GM06990 (cell line): Measurements from ENCODE around the gene PDIA2.
A peak's percentile ranks its signal among the peaks of the same experiment; 100 is the strongest.
"Not testable (repeated sequence)": the region's sequence is repeated elsewhere in the genome, so short reads cannot be mapped to it uniquely, and the experiment has no call there.

Experiments
- DNase-seq: peaks from one replicate; pipeline ENCODE4 v3.0.0-alpha.2; 2011; ENCODE audit not compliant: insufficient read length; ENCODE audit errors: extremely low read depth
- H3K27me3 ChIP-seq: replicated peaks from 2 replicates; pipeline ENCODE4 v1.6.0; 2011; ENCODE audit warnings: low read length; ENCODE audit not compliant: control insufficient read depth, insufficient read depth
- H3K36me3 ChIP-seq: 2 replicates; pipeline ENCODE4 v1.5.1; 2011; ENCODE audit warnings: low read length; ENCODE audit not compliant: control insufficient read depth, insufficient read depth
- H3K4me3 ChIP-seq: replicated peaks from 2 replicates; pipeline ENCODE4 v1.5.1; 2011; ENCODE audit warnings: low read depth, mild to moderate bottlenecking, control low read depth, low read length
- CTCF ChIP-seq: IDR thresholded peaks from 2 replicates; pipeline ENCODE4 v1.5.1; 2011; ENCODE audit warnings: low read length, control low read depth, mild to moderate bottlenecking, inconsistent platforms; ENCODE audit not compliant: insufficient read depth, poor library complexity, severe bottlenecking

Gene PDIA2

GRCh38 chr16:264440-264951 lies 18.5 kb upstream of the PDIA2 start:
- no peak overlapping the region for H3K4me3 ChIP-seq
- TF ChIP-seq CTCF: no peak
- no peaks in the 10 kb centered on the region for H3K27me3 ChIP-seq
- DNase-seq: no peak
- H3K36me3 ChIP-seq: peaks cover 13% of the 10 kb centered on the region

DNA sequence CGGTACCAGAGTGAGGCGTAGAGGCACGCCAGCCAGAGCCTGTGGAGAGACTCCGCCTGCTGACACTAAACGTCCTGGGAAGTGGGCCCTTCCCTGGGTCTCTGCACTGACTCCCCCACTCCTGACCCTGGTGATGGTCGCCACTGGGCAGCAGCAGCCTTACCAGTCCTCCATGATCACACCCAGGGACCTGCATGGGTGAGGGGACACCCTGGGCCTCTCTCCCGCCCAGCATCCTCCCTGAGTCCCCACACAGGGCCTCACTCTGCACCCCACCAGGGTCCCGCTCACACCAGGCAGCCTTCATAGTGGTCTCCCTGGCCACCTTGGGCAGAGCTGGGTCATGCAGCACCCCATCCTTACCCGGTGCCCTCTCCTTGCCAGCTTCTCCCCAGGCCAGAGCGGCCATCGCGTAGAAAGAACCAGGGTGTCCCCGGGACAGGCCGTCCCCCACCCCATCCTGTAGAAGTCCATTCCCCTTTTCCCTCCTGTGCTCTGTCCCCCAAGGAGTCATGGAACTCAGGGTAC lies 17.9 kb upstream of the PDIA2 start:
- no peak for TF ChIP-seq CTCF
- Histone ChIP-seq H3K4me3 (no peak overlapping the region), H3K27me3 (no peaks in the 10 kb centered on the region), H3K36me3 (peaks cover 10% of the 10 kb centered on the region)
- peak; percentile 6 for DNase-seq

DNA sequence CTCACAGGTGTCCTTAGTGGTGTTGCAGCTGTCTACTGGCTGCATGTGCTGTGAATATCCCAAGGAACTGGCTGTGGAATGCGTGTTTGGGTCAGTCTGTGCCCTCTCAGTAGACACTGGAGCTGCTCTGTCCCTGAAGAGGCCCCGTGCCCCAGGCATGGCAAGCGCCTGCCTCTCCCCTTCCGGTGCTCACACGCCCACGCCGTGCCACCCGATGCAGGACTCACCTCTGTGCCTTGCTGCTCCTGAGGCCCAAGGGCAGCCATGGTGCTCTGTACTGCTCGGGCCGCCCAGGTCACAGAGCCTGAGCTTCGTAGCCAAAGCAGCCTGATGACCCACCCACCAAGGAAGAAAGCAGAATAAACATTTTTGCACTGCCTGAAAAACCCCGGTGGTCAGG lies 17.3 kb upstream of the PDIA2 start:
- Histone ChIP-seq H3K27me3 (no peaks in the 10 kb centered on the region), H3K4me3 (no peak overlapping the region), H3K36me3 (peaks cover 10% of the 10 kb centered on the region)
- no peak for TF ChIP-seq CTCF
- peak; percentile 5 for DNase-seq

DNA sequence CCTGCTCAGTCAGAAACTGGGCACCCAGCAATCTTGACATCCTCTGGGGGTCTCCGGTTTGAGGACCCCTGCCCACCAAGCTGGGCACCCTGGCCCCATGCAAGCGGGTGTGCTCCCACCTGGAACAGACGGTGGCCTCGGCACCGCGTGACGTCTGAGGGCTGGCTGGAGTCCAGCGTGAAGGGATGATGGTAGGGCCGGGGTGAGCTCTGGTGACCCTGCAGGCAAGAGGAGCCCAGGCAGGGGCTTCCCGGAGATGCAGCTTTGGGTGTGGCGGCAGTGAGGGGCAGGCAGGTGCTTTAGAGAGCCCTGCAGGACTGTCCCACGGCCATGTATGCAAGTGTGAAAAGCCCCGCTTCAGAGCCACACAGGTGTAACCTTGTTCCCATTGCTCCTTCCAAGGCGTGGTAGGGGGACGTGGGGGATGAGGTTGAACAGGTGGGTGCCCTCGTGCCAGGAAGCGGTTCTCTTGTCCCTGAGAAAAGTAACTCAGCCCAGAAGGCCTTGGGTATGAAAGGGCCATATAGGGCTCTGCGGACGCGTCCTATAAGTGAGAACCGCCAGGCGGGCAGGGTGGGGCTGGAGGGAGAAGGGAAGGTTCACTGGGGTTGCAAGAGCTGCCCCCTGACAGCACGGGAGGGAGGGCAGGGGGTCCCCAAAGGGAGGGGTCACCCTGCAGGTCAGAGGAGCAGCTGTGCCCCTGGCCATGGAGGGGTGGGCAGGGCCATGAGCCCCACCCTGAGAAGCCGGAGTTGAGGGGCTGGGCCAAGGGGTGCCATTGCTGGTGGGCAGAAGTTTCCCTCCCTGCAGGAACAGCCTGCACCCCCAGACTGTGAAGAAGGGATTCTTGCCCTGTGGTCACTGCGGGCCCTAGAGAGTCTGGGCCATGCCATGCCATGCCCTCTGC lies 16.5 kb upstream of the PDIA2 start:
- H3K27me3 ChIP-seq: no peaks in the 10 kb centered on the region
- TF ChIP-seq CTCF: no peak
- no peak overlapping the region for H3K4me3 ChIP-seq
- DNase-seq: peak; percentile 6
- H3K36me3 ChIP-seq: peaks cover 10% of the 10 kb centered on the region

DNA sequence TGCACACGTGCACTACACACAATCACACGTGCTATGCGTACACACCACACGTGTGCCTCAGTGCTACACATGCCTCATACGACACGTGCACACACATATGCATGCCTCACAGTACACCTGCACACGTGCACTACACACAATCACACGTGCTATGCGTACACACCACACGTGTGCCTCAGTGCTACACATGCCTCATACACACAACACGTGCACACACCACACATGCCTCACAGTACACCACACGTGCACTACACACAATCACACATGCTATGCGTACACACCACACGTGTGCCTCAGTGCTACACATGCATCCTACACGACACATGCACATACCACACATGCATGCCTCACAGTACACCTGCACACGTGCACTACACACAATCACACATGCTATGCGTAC lies 15.4 kb upstream of the PDIA2 start:
- H3K4me3 ChIP-seq, H3K36me3 ChIP-seq, H3K27me3 ChIP-seq, DNase-seq: not testable (repeated sequence)
